ENCODE measurements around the gene ANTXRL. TPM values are rescaled to one million over a fixed set of nuclear protein-coding genes. Genes with fewer than 3 reads are reported as not detected.
"Not testable (repeated sequence)": the region's sequence is repeated elsewhere in the genome, so short reads cannot be mapped to it uniquely, and the experiment has no call there.

ANTXRL gene
- total and polyA plus RNA-seq, 2 experiments from 2014 or later, result not detected

GRCh38 chr10:46294641-46295220, 7.9 kb downstream of the ANTXRL start:
- Histone ChIP-seq H3K9me2 (replicated peaks; ENCODE audit: insufficient read depth) (no peaks in the 10 kb centered on the region), H3K27me3 (no peaks in the 10 kb centered on the region), H3K9me3 (ENCODE audit: low read depth) (no peaks in the 10 kb centered on the region), H3K36me3 (replicated peaks; ENCODE audit: insufficient read depth, low read depth) (no peaks in the 10 kb centered on the region), H4K20me1 (ENCODE audit: insufficient read depth, poor library complexity, severe bottlenecking) (no peaks in the 10 kb centered on the region), H3K4me3 (no peak overlapping the region), H3K4me2 (no peak overlapping the region), H3K4me1 (ENCODE audit: insufficient read depth) (no peaks in the 10 kb centered on the region), H3K79me2 (no peaks in the 10 kb centered on the region), H3K27ac (no peak overlapping the region), H2AFZ (no peak overlapping the region)
- no peak for DNase-seq (ENCODE audit: low spot score)
- TF ChIP-seq EZH2phosphoT487 (IDR thresholded peaks at IDR 0.05; ENCODE audit: low read depth, severe bottlenecking, unreplicated experiment) (no peak), CTCF (IDR thresholded peaks at IDR 0.05; ENCODE audit: poor library complexity) (no peak), EZH2 (IDR thresholded peaks at IDR 0.05; ENCODE audit: borderline replicate concordance) (no peak)
- 88% methylated on average over 8 of the region's 8 CpGs for WGBS (ENCODE audit: low lambda C conversion rate, missing lambda C conversion rate)

- not testable (repeated sequence) for H3K27ac ChIP-seq; H3K4me3 ChIP-seq; H3K36me3 ChIP-seq (replicated peaks; ENCODE audit: insufficient read depth, low read depth); H3K4me1 ChIP-seq (ENCODE audit: insufficient read depth); H4K20me1 ChIP-seq (ENCODE audit: insufficient read depth, poor library complexity, severe bottlenecking); H2AFZ ChIP-seq; H3K9me2 ChIP-seq (replicated peaks; ENCODE audit: insufficient read depth); DNase-seq (ENCODE audit: low spot score); H3K79me2 ChIP-seq; H3K27me3 ChIP-seq; H3K4me2 ChIP-seq; H3K9me3 ChIP-seq (ENCODE audit: low read depth)
- 61% methylated on average over 3 of the region's 3 CpGs for WGBS (ENCODE audit: low lambda C conversion rate, missing lambda C conversion rate)
These were observed 8.7 kb downstream of the ANTXRL start for GRCh38 chr10:46295350-46296010.

- H3K27ac ChIP-seq; H3K27me3 ChIP-seq; H3K79me2 ChIP-seq; H3K4me2 ChIP-seq; H4K20me1 ChIP-seq (ENCODE audit: insufficient read depth, poor library complexity, severe bottlenecking); H3K4me1 ChIP-seq (ENCODE audit: insufficient read depth); H3K4me3 ChIP-seq; H3K9me2 ChIP-seq (replicated peaks; ENCODE audit: insufficient read depth); H3K9me3 ChIP-seq (ENCODE audit: low read depth); H3K36me3 ChIP-seq (replicated peaks; ENCODE audit: insufficient read depth, low read depth); H2AFZ ChIP-seq; DNase-seq (ENCODE audit: low spot score): not testable (repeated sequence)
- 74% methylated on average over 4 of the region's 4 CpGs for WGBS (ENCODE audit: low lambda C conversion rate, missing lambda C conversion rate)
These were observed 9.3 kb downstream of the ANTXRL start for GRCh38 chr10:46296086-46296485.

- no peaks in the 10 kb centered on the region for H3K9me3 ChIP-seq (ENCODE audit: low read depth)
- TF ChIP-seq CTCF (IDR thresholded peaks at IDR 0.05; ENCODE audit: poor library complexity) (no peak), EZH2phosphoT487 (IDR thresholded peaks at IDR 0.05; ENCODE audit: low read depth, severe bottlenecking, unreplicated experiment) (no peak), EZH2 (IDR thresholded peaks at IDR 0.05; ENCODE audit: borderline replicate concordance) (no peak)
These were observed 9.9 kb downstream of the ANTXRL start for GRCh38 chr10:46296641-46297141.

More at GRCh38 chr10:46296641-46297141, 9.9 kb downstream of the ANTXRL start:
- H3K36me3 ChIP-seq (replicated peaks; ENCODE audit: insufficient read depth, low read depth), result no peaks in the 10 kb centered on the region
- H2AFZ ChIP-seq, result no peak overlapping the region
- H4K20me1 ChIP-seq (ENCODE audit: insufficient read depth, poor library complexity, severe bottlenecking), result no peaks in the 10 kb centered on the region
- 69% methylated on average over 5 of the region's 5 CpGs for WGBS (ENCODE audit: low lambda C conversion rate, missing lambda C conversion rate)
- H3K27me3 ChIP-seq, result no peaks in the 10 kb centered on the region
- no peaks in the 10 kb centered on the region for H3K79me2 ChIP-seq
- no peak overlapping the region for H3K27ac ChIP-seq
- no peak overlapping the region for H3K4me3 ChIP-seq
- H3K4me1 ChIP-seq (ENCODE audit: insufficient read depth), result no peaks in the 10 kb centered on the region
- no peaks in the 10 kb centered on the region for H3K9me2 ChIP-seq (replicated peaks; ENCODE audit: insufficient read depth)
- H3K4me2 ChIP-seq, result no peak overlapping the region
- DNase-seq (ENCODE audit: low spot score), result no peak
